Naive thymus-derived CD4-positive, alpha-beta T cell (primary cell): Measurements from ENCODE around the gene ADAMTS14. TPM values are rescaled to one million over a fixed set of nuclear protein-coding genes. Genes with fewer than 3 reads are reported as not detected.
"Not testable (repeated sequence)": the region's sequence is repeated elsewhere in the genome, so short reads cannot be mapped to it uniquely, and the experiment has no call there.

Experiments
- ATAC-seq: fragments of 150-1000 bp; cut with Tn5 transposase; 2 replicates; pipeline ENCODE4 v1.10.0; 2021; ENCODE audit warnings: mild to moderate bottlenecking, moderate library complexity
- CTCF ChIA-PET: fragments of 350-600 bp; sonication (Branson Sonifier 250); formaldehyde crosslinking; loops from one replicate; lab custom pipeline; 2021; ENCODE audit warnings: antibody characterized with exemption; lab: Charles Lee
- POLR2A ChIA-PET: fragments of 350-600 bp; sonication (Branson Sonifier 250); formaldehyde crosslinking; loops from one replicate; lab custom pipeline; 2021; ENCODE audit warnings: antibody characterized with exemption, inconsistent platforms; lab: Charles Lee
- DNase-seq, 9 donors: peaks; one replicate each; pipeline versions ENCODE4 v3.0.0 to v3.0.0-alpha.2; 2020 to 2022; ENCODE audit warnings: mixed read lengths in 1 of 9
- H3K27ac ChIP-seq: one replicate; pipeline ENCODE4 v1.7.0; 2013; ENCODE audit warnings: mild to moderate bottlenecking, low read depth, low read length, moderate library complexity
- H3K27me3 ChIP-seq, 2 donors: one replicate each; pipeline ENCODE4 v1.7.0; 2013; ENCODE audit warnings: low read length in 2 of 2, mild to moderate bottlenecking in 2 of 2, moderate library complexity in 2 of 2; ENCODE audit not compliant: control insufficient read depth in 2 of 2, insufficient read depth in 2 of 2
- H3K36me3 ChIP-seq, 3 experiments: 1 replicate in 2 of 3; 2 replicates in 1 of 3; pipeline ENCODE4 v1.7.0; 2013; ENCODE audit warnings: low read length in 3 of 3, mild to moderate bottlenecking in 3 of 3, moderate library complexity in 1 of 3; ENCODE audit not compliant: insufficient read depth in 3 of 3, control insufficient read depth in 2 of 3
- H3K4me1 ChIP-seq, 2 donors: one replicate each; pipeline ENCODE4 v1.7.0; 2013; ENCODE audit warnings: low read length in 2 of 2, mild to moderate bottlenecking in 2 of 2, moderate library complexity in 1 of 2; ENCODE audit not compliant: control insufficient read depth in 2 of 2, insufficient read depth in 2 of 2
- H3K4me3 ChIP-seq: 2 replicates; pipeline ENCODE4 v1.7.0; 2013; ENCODE audit warnings: mild to moderate bottlenecking, low read length
- H3K9me3 ChIP-seq, 3 experiments: 1 replicate in 2 of 3; 2 replicates in 1 of 3; pipeline ENCODE4 v1.7.0; 2013; ENCODE audit warnings: low read length in 3 of 3; ENCODE audit not compliant: control insufficient read depth in 2 of 3
- H3K27ac Mint-ChIP-seq, 9 donors: one replicate each; pipeline ENCODE4 v1.8.0; 2020 to 2022; ENCODE audit warnings: mixed read lengths in 9 of 9, mild to moderate bottlenecking in 8 of 9, moderate library complexity in 5 of 9, inconsistent platforms in 2 of 9
- H3K27me3 Mint-ChIP-seq, 5 donors: one replicate each; pipeline ENCODE4 v1.8.0; 2021 to 2022; ENCODE audit warnings: mixed read lengths in 5 of 5, mild to moderate bottlenecking in 1 of 5
- H3K36me3 Mint-ChIP-seq, 5 donors: one replicate each; pipeline ENCODE4 v1.8.0; 2020 to 2022; ENCODE audit warnings: mixed read lengths in 5 of 5, mild to moderate bottlenecking in 3 of 5, inconsistent platforms in 1 of 5
- H3K4me1 Mint-ChIP-seq, 7 donors: one replicate each; pipeline ENCODE4 v1.8.0; 2020 to 2022; ENCODE audit warnings: mixed read lengths in 7 of 7, mild to moderate bottlenecking in 3 of 7, inconsistent platforms in 1 of 7
- H3K4me3 Mint-ChIP-seq, 10 donors: one replicate each; pipeline ENCODE4 v1.8.0; 2020 to 2022; ENCODE audit warnings: mild to moderate bottlenecking in 10 of 10, mixed read lengths in 10 of 10, moderate library complexity in 6 of 10, inconsistent platforms in 2 of 10
- H3K9me3 Mint-ChIP-seq, 11 donors: one replicate each; pipeline ENCODE4 v1.8.0; 2020 to 2022; ENCODE audit warnings: mixed read lengths in 11 of 11, mild to moderate bottlenecking in 4 of 11, inconsistent platforms in 1 of 11, moderate library complexity in 1 of 11
- intact Hi-C, 2 donors: fragments of 100-400 bp; cut with micrococcal nuclease; formaldehyde crosslinking; loops; one replicate each; pipeline ENCODE4 v1.15.1; 2023
- polyA plus RNA-seq, 2 donors: library from polyadenylated mRNA; unstranded; fragments of 300-500 nt; fragmentation: Illumina TruSeq; gene quantifications; one replicate each; pipeline ENCODE4 v1.2.3, GENCODE V29; 2021
- total RNA-seq, 6 experiments: library from RNA in 5 of 6; stranded (reverse) in 5 of 6; gene quantifications; 1 replicate in 5 of 6; 2 replicates in 1 of 6; pipeline ENCODE4 v1.2.3 and lab custom pipeline; 2021 to 2026

ADAMTS14 gene
- total and polyA plus RNA-seq, 7 experiments from 2014 or later: 0.08 to 0.10 TPM; not detected in 5

DNA sequence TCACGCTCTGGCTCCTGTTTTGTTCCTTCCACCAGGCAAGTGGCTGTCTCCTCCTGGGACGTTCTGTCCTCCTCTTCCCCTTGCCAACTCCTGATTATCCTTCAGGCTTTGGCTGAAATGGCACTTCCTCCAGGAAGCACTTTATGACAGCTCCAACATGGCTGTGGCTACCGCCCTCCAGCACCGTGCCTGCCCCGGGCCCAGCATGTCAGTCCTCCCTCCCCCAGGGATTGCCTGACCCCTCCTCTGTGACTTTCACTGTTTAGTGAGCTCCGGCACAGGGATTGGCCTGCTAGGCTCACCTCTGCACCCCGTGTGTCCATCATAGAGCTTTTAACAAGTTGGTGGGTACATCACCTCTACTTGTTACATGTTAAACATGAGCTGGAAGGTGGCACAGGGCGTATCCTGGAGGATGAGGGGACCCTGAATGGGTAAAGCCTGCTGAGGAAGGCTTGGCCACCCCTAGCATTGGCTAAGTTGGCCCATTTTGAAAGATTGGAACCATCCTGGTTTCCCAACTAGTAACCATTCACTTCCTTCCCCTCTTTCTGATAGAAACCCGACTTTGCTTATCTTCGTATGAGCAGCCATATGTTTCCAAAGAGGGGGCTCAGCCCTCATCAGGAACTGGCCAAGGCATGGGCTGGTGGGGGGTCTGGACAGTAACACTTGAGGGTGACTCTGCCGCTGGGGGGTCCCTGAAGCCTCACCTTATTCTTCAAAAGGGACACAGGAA lies 10.5 kb upstream of the ADAMTS14 start:
- no peak for ATAC-seq

GRCh38 chr10:70662362-70663220 lies 9.7 kb upstream of the ADAMTS14 start:
- Mint-ChIP-seq H3K9me3 (peaks cover 0 to 21% (median 3%) of the 10 kb centered on the region in 11 donors), H3K4me1 (peaks cover 0 to 2% (median 0%) of the 10 kb centered on the region in 7 donors), H3K4me3 (no peak overlapping the region), H3K27me3 (peaks cover 0 to 15% (median 7%) of the 10 kb centered on the region in 5 donors), H3K36me3 (no peaks in the 10 kb centered on the region), H3K27ac (no peak overlapping the region)
- Histone ChIP-seq H3K27ac (no peak overlapping the region), H3K27me3 (no peaks in the 10 kb centered on the region), H3K36me3 (no peaks in the 10 kb centered on the region), H3K9me3 (no peaks in the 10 kb centered on the region), H3K4me1 (no peaks in the 10 kb centered on the region), H3K4me3 (no peak overlapping the region)
- POLR2A ChIA-PET: interaction anchor here (0.7 kb wide), 1 partner anchor 500 kb away, joined by 3 read pairs; no protein-coding TSS in a partner anchor
- CTCF ChIA-PET: no interaction called here
- DNase-seq (no peak), ATAC-seq (no peak)
- intact Hi-C loops: loop anchor here in 1 of 2 donors (10.0 kb wide), 1 partner anchor 88 kb away; no protein-coding TSS in a partner anchor

More for the DNA sequence above, 10.5 kb upstream of the ADAMTS14 start:
- POLR2A ChIA-PET: no interaction called here
- Histone ChIP-seq H3K27me3 (no peaks in the 10 kb centered on the region), H3K9me3 (no peaks in the 10 kb centered on the region), H3K4me3 (no peak overlapping the region), H3K36me3 (no peaks in the 10 kb centered on the region), H3K27ac (no peak overlapping the region), H3K4me1 (no peaks in the 10 kb centered on the region)
- peaks cover 0 to 15% (median 7%) of the 10 kb centered on the region in 5 donors for H3K27me3 Mint-ChIP-seq
- no peak overlapping the region for H3K27ac Mint-ChIP-seq
- intact Hi-C loops: loop anchor here in 1 of 2 donors (10.0 kb wide), 1 partner anchor 87 kb away; no protein-coding TSS in a partner anchor
- H3K9me3 Mint-ChIP-seq: peaks cover 0 to 23% (median 3%) of the 10 kb centered on the region in 11 donors
- peaks cover 0 to 6% (median under 1%) of the 10 kb centered on the region in 7 donors for H3K4me1 Mint-ChIP-seq
- no peaks in the 10 kb centered on the region for H3K36me3 Mint-ChIP-seq
- no peak overlapping the region for H3K4me3 Mint-ChIP-seq
- CTCF ChIA-PET: no interaction called here
- DNase-seq: no peak

DNA sequence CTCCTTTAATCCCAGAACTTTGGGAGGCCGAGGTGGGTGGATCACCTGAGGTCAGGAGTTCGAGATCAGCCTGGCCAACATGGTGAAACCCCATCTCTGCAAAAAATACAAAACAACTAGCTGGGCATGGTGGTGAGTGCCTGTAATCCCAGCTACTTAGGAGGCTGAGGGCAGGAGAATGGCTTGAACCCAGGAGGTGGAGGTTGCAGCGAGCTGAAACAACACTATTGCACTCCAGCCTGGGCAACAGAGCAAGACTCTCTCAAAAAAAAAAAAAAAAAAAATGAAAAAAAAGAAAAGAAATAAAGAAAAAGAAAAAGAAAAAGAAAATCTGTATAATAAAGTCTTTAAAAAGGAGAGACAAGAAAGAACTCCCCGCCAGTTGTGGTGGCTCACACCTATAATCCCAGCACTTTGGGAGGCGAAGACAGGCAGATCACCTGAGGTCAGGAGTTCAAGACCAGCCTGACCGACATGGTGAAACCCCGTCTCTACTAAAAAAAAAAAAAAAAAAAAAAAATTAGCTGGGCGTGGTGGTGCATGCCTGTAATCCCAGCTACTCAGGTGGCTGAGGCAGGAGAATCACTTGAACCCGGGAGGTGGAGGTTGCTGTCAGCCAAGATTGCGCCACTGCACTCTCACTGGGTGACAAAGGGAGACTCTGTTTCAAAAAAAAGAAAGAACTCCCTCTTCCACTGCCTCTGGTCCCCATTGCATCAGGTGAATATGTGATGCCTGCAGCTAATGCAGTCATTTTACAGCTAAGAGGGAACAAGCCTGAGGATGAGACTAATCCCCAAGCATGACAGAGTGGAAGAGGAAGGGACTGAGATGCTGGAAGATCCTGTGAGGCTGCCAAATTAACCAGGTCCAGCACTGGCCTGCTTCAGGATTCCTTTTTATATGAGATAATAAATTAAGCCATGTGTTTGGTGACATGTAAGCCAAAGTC lies 8.6 kb upstream of the ADAMTS14 start:
- H3K36me3 ChIP-seq, H3K4me1 Mint-ChIP-seq, H3K4me3 ChIP-seq, H3K27ac Mint-ChIP-seq, H3K4me1 ChIP-seq, ATAC-seq, H3K9me3 ChIP-seq, H3K27me3 ChIP-seq, H3K27ac ChIP-seq, DNase-seq, H3K4me3 Mint-ChIP-seq, H3K36me3 Mint-ChIP-seq: not testable (repeated sequence)
- intact Hi-C loops: loop anchor here in 1 of 2 donors (10.0 kb wide), 1 partner anchor 89 kb away; no protein-coding TSS in a partner anchor
- Mint-ChIP-seq H3K27me3 (peaks cover 0 to 19% (median 7%) of the 10 kb centered on the region in 5 donors), H3K9me3 (peaks cover 0 to 11% (median 4%) of the 10 kb centered on the region in 11 donors)
- CTCF ChIA-PET: interaction anchor here (0.6 kb wide), 1 partner anchor 190 kb away, joined by 8 read pairs; no protein-coding TSS in a partner anchor
- POLR2A ChIA-PET: interaction anchor here (0.7 kb wide), 1 partner anchor 499 kb away, joined by 3 read pairs; no protein-coding TSS in a partner anchor

DNA sequence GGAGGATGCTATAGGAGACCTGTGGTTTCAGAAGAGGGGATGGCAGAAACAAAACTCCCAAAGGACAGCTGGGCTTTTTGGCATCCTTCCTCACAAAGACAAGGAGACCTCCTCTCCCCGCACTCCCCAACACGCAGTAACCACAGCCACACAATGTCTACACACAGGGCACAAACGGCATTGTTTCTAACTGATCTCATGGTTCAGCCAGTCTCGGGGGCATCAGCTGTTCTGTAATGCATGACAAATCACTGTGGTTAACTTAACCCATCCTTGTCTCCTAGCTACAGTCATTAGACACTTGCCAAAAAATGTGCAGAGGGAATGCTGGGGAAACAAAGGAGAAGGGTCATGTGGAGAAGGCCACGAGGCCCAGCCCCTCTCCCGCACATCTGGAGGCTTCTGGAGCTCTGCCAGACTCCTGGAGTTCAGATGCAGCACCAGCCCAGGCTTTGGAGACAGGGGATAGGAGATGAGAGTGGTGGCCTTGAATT lies 7.6 kb upstream of the ADAMTS14 start:
- peaks cover 0 to 6% (median 0%) of the 10 kb centered on the region in 11 donors for H3K9me3 Mint-ChIP-seq
- POLR2A ChIA-PET: no interaction called here
- no peak for DNase-seq
- intact Hi-C loops: loop anchor here in 1 of 2 donors (10.0 kb wide), 1 partner anchor 90 kb away; no protein-coding TSS in a partner anchor
- H3K27ac Mint-ChIP-seq: no peak overlapping the region
- H3K27me3 Mint-ChIP-seq: peaks cover under 1 to 19% (median 7%) of the 10 kb centered on the region in 5 donors
- H3K36me3 Mint-ChIP-seq: peaks cover 0 to 5% (median 0%) of the 10 kb centered on the region in 5 donors
- CTCF ChIA-PET: no interaction called here
- H3K27ac ChIP-seq: no peak overlapping the region
- no peaks in the 10 kb centered on the region for H3K4me1 ChIP-seq
- ATAC-seq: no peak
- H3K4me3 Mint-ChIP-seq: no peak overlapping the region
- no peaks in the 10 kb centered on the region for H3K9me3 ChIP-seq
- H3K4me3 ChIP-seq: no peak overlapping the region
- H3K27me3 ChIP-seq: no peaks in the 10 kb centered on the region
- no peaks in the 10 kb centered on the region for H3K4me1 Mint-ChIP-seq
- no peaks in the 10 kb centered on the region for H3K36me3 ChIP-seq

DNA sequence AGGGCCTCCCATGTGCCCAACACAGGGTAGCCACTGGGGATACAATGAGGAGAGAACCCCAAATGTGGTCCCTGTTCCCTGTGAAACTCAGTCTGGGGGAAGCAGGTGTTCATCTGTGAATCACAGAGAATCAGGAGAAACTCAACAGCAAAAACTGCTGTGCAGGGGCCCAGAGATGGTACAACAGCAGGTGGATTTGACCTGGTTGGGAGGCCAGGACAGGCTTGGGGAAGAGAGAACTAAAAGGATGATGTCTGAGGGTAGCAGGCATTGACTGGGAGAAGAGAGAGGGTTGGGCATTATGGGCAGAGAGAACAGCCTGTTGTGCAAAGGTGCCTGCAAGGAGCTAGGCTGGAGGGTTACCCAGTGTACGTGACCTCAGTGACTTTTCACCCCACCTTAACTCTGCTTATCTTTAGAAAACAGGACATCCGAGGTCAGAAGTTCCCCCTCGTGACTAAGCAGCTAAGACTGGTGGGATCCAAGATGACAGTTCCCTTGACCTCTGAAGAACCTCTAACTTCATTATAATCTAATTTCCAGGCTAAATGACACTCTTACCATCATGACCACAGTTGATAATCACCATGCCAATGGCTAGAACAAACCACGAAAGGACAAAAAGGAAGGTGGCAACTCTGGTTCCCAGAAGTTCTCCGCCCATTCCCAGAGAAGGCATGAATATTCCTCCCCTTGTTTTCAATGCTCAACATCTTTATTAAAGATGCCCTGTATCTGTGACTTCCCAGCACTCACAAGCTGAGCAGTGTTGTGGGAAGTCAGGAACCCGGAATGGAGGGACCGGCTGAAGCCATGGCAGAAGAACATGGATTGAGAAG lies 5.1 kb upstream of the ADAMTS14 start:
- Histone ChIP-seq H3K4me3 (no peak overlapping the region), H3K4me1 (no peaks in the 10 kb centered on the region), H3K36me3 (no peaks in the 10 kb centered on the region), H3K9me3 (no peaks in the 10 kb centered on the region), H3K27me3 (no peaks in the 10 kb centered on the region), H3K27ac (no peak overlapping the region)
- DNase-seq: no peak
- ATAC-seq: no peak
- Mint-ChIP-seq H3K27ac (no peak overlapping the region), H3K4me3 (no peak overlapping the region), H3K4me1 (peaks cover 1 to 6% (median 5%) of the 10 kb centered on the region in 7 donors), H3K27me3 (peaks cover 10 to 34% (median 18%) of the 10 kb centered on the region in 5 donors), H3K9me3 (peaks cover 0 to 6% (median 0%) of the 10 kb centered on the region in 11 donors), H3K36me3 (peaks cover 0 to 5% (median 0%) of the 10 kb centered on the region in 5 donors)
- POLR2A ChIA-PET: no interaction called here
- CTCF ChIA-PET: no interaction called here
- intact Hi-C loops: loop anchor here in 1 of 2 donors (10.0 kb wide), 1 partner anchor 92 kb away; no protein-coding TSS in a partner anchor
